Measurements from ENCODE around the gene KRT17.
"Not testable (repeated sequence)": the region's sequence is repeated elsewhere in the genome, so short reads cannot be mapped to it uniquely, and the experiment has no call there.

Gene KRT17

DNA sequence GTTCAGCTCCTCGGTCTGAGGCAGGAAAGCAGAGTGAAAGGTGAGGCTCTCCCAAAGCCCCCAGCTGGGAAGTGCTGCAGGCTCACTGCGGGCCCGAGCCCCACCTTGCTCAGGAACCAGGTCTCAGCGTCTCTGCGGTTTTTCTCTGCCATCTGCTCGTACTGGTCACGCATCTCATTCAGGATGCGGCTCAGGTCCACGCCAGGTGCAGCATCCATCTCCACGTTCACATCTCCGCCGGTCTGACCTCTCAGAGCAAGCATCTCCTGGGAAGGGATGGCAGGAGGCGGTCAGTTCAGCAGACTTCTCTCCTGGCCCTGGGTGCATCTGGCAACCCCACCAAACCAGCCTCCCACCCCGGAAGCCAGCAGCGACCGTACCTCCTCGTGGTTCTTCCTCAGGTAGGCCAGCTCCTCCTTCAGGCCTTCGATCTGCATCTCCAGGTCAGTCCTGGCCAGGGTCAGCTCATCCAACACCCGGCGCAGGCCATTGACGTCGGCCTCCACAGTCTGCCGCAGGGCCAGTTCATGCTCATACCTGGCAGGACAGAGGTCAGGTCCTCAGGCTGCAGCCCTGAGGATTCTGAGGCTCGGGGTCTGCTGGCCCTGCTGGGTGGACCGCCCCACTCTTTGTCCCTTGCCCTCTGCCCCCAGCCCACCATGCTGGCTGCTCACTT lies 13.3 kb downstream of the KRT17 start:
- H3K27ac ChIP-seq (ENCODE audit: insufficient read depth in 1 of 2, low read depth in 1 of 2, low read length in 2 of 2, poor library complexity in 1 of 2, severe bottlenecking in 2 of 2): no peak overlapping the region
- no peaks in the 10 kb centered on the region for H3K36me3 ChIP-seq (ENCODE audit: control insufficient read depth in 4 of 4, insufficient read depth in 4 of 4, low read length in 3 of 4)
- ChIA-PET CTCF (interaction anchor here (1.3 to 2.5 kb wide), 4 partner anchors 37 to 66 kb away, joined by 3 to 10 read pairs (median 8); no protein-coding TSS in a partner anchor), POLR2A (no interaction called here)
- peaks cover 0 to 6% (median 2%) of the 10 kb centered on the region in 5 experiments for H3K27me3 ChIP-seq (replicated peaks in 2 of 5; ENCODE audit: control insufficient read depth in 4 of 5, insufficient read depth in 5 of 5, low read length in 4 of 5)
- H3K4me3 ChIP-seq (ENCODE audit: control insufficient read depth in 1 of 7, extremely low read depth in 1 of 7, insufficient read depth in 4 of 7, low read depth in 2 of 7, low read length in 6 of 7): no peak overlapping the region
- DNase-seq: no peak
- H3K9me3 ChIP-seq (ENCODE audit: control extremely low read depth in 1 of 5, control insufficient read depth in 4 of 5, insufficient read depth in 2 of 5, low read depth in 1 of 5, low read length in 4 of 5): peaks cover 0 to 7% (median 6%) of the 10 kb centered on the region in 5 experiments
- no peaks in the 10 kb centered on the region for H3K4me1 ChIP-seq (ENCODE audit: control extremely low read depth in 1 of 4, control insufficient read depth in 4 of 4, insufficient read depth in 4 of 4, low read length in 3 of 4)
- 93% methylated on average over 20 of the region's 25 CpGs for WGBS (ENCODE audit: insufficient coverage)

DNA sequence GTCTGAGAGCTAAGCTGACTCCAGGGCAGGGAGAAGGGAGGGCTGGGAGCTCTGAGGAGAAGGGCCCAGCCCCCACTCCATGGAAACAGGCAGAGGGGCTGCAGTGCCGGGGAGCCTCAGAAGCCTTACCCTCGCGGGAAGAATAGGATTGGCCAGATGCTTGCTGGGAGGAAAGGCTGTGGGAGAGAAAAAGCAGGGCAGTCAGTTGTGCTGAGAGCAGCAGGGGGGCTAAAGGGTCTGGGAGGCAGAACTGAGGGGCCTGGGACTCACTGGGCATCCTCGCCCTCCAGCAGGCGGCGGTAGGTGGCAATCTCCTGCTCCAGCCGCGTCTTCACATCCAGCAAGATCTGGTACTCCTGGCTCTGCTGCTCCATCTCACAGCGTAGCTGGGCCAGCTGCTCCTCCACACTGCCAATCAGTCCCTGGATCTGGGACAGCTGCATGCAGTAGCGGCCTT lies 14.3 kb downstream of the KRT17 start:
- H3K27me3 ChIP-seq (replicated peaks in 2 of 5; ENCODE audit: control insufficient read depth in 4 of 5, insufficient read depth in 5 of 5, low read length in 4 of 5); H3K9me3 ChIP-seq (ENCODE audit: control extremely low read depth in 1 of 5, control insufficient read depth in 4 of 5, insufficient read depth in 2 of 5, low read depth in 1 of 5, low read length in 4 of 5); H3K4me3 ChIP-seq (ENCODE audit: control insufficient read depth in 1 of 7, extremely low read depth in 1 of 7, insufficient read depth in 4 of 7, low read depth in 2 of 7, low read length in 6 of 7); H3K27ac ChIP-seq (ENCODE audit: insufficient read depth in 1 of 2, low read depth in 1 of 2, low read length in 2 of 2, poor library complexity in 1 of 2, severe bottlenecking in 2 of 2); H3K36me3 ChIP-seq (ENCODE audit: control insufficient read depth in 4 of 4, insufficient read depth in 4 of 4, low read length in 3 of 4); POLR2A ChIA-PET; H3K4me1 ChIP-seq (ENCODE audit: control extremely low read depth in 1 of 4, control insufficient read depth in 4 of 4, insufficient read depth in 4 of 4, low read length in 3 of 4): not testable (repeated sequence)
- DNase-seq: peak in 2 of 3 donors; percentile 29 to 30
- WGBS (ENCODE audit: insufficient coverage): 32% methylated on average over 9 of the region's 10 CpGs
- CTCF ChIA-PET: interaction anchor here (0.9 to 2.5 kb wide), 8 partner anchors 9 to 65 kb away, joined by 3 to 10 read pairs (median 5); no protein-coding TSS in a partner anchor

DNA sequence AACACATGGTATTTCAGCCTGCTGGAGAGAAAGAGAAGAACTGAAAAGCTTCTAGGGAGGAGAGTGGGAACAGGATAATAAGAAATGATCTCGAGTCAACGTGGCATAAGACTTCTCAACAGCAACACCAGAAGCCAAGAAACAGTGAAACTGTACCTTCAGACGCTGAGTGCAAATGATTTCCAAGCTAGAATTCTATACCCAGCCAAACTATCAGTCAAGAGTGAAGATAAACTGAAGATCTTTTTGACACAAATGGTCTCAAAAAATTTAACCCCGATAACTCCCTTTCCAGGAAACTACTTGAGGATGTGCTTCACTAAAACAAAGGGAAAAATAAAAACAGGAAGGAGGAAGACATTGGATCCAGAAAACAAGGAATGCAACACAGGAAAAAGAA lies 17.4 kb downstream of the KRT17 start:
- H3K9me3 ChIP-seq (ENCODE audit: control extremely low read depth in 1 of 5, control insufficient read depth in 4 of 5, insufficient read depth in 2 of 5, low read depth in 1 of 5, low read length in 4 of 5); H3K4me1 ChIP-seq (ENCODE audit: control extremely low read depth in 1 of 4, control insufficient read depth in 4 of 4, insufficient read depth in 4 of 4, low read length in 3 of 4); POLR2A ChIA-PET; H3K4me3 ChIP-seq (ENCODE audit: control insufficient read depth in 1 of 7, extremely low read depth in 1 of 7, insufficient read depth in 4 of 7, low read depth in 2 of 7, low read length in 6 of 7); H3K27ac ChIP-seq (ENCODE audit: insufficient read depth in 1 of 2, low read depth in 1 of 2, low read length in 2 of 2, poor library complexity in 1 of 2, severe bottlenecking in 2 of 2); H3K36me3 ChIP-seq (ENCODE audit: control insufficient read depth in 4 of 4, insufficient read depth in 4 of 4, low read length in 3 of 4); H3K27me3 ChIP-seq (replicated peaks in 2 of 5; ENCODE audit: control insufficient read depth in 4 of 5, insufficient read depth in 5 of 5, low read length in 4 of 5): not testable (repeated sequence)
- CTCF ChIA-PET: interaction anchor here (1.7 kb wide), 1 partner anchor 29 kb away, joined by 3 read pairs; no protein-coding TSS in a partner anchor
- DNase-seq: peak in 2 of 3 donors; percentile 14 to 29
- WGBS (ENCODE audit: insufficient coverage): 73% methylated on average over 3 of the region's 4 CpGs

GRCh38 chr17:41602524-41602923 lies 21.9 kb downstream of the KRT17 start:
- Histone ChIP-seq H3K4me1 (ENCODE audit: control extremely low read depth in 1 of 4, control insufficient read depth in 4 of 4, insufficient read depth in 4 of 4, low read length in 3 of 4) (no peaks in the 10 kb centered on the region), H3K9me3 (ENCODE audit: control extremely low read depth in 1 of 5, control insufficient read depth in 4 of 5, insufficient read depth in 2 of 5, low read depth in 1 of 5, low read length in 4 of 5) (peaks cover 0 to 7% (median 6%) of the 10 kb centered on the region in 5 experiments), H3K27me3 (replicated peaks in 2 of 5; ENCODE audit: control insufficient read depth in 4 of 5, insufficient read depth in 5 of 5, low read length in 4 of 5) (no peaks in the 10 kb centered on the region), H3K27ac (ENCODE audit: insufficient read depth in 1 of 2, low read depth in 1 of 2, low read length in 2 of 2, poor library complexity in 1 of 2, severe bottlenecking in 2 of 2) (no peak overlapping the region), H3K4me3 (ENCODE audit: control insufficient read depth in 1 of 7, extremely low read depth in 1 of 7, insufficient read depth in 4 of 7, low read depth in 2 of 7, low read length in 6 of 7) (no peak overlapping the region), H3K36me3 (ENCODE audit: control insufficient read depth in 4 of 4, insufficient read depth in 4 of 4, low read length in 3 of 4) (no peaks in the 10 kb centered on the region)
- 80% methylated on average over 1 of the region's 2 CpGs for WGBS (ENCODE audit: insufficient coverage)
- POLR2A ChIA-PET: no interaction called here
- no peak for DNase-seq
- CTCF ChIA-PET: interaction anchor here (0.8 to 2.2 kb wide), 5 partner anchors 19 to 323 kb away, joined by 3 to 6 read pairs (median 3); no protein-coding TSS in a partner anchor

DNA sequence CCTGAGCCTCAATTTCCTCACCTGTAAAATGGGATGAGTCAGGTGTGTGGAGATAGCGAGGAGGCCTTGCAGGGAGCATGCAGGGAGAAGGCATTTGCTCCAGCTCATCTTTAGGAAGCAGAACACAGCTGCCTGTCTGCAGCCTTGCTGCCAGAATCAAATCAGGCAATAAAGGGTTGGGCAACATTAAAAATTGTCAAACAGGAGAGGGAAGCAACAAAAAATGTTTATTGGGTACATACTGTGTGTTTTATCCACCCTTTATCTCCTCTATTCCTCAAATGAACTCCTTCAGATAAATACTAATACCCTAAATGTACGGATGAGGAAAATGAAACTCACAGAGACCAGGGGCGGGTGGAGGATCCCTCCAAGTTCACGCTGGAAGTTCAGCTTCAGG lies 24.1 kb downstream of the KRT17 start:
- ChIA-PET CTCF (interaction anchor here (1.4 to 2.2 kb wide), 2 partner anchors 51 to 744 kb away, joined by 4 to 6 read pairs; no protein-coding TSS in a partner anchor), POLR2A (no interaction called here)
- no peak overlapping the region for H3K27ac ChIP-seq (ENCODE audit: insufficient read depth in 1 of 2, low read depth in 1 of 2, low read length in 2 of 2, poor library complexity in 1 of 2, severe bottlenecking in 2 of 2)
- 100% methylated on average over 1 of the region's 4 CpGs for WGBS (ENCODE audit: insufficient coverage)
- DNase-seq: no peak
- H3K4me3 ChIP-seq (ENCODE audit: control insufficient read depth in 1 of 7, extremely low read depth in 1 of 7, insufficient read depth in 4 of 7, low read depth in 2 of 7, low read length in 6 of 7): no peak overlapping the region
- H3K36me3 ChIP-seq (ENCODE audit: control insufficient read depth in 4 of 4, insufficient read depth in 4 of 4, low read length in 3 of 4): no peaks in the 10 kb centered on the region
- no peaks in the 10 kb centered on the region for H3K9me3 ChIP-seq (ENCODE audit: control extremely low read depth in 1 of 5, control insufficient read depth in 4 of 5, insufficient read depth in 2 of 5, low read depth in 1 of 5, low read length in 4 of 5)
- H3K4me1 ChIP-seq (ENCODE audit: control extremely low read depth in 1 of 4, control insufficient read depth in 4 of 4, insufficient read depth in 4 of 4, low read length in 3 of 4): no peaks in the 10 kb centered on the region
- H3K27me3 ChIP-seq (replicated peaks in 2 of 5; ENCODE audit: control insufficient read depth in 4 of 5, insufficient read depth in 5 of 5, low read length in 4 of 5): no peaks in the 10 kb centered on the region

GRCh38 chr17:41599680-41600079 lies 24.7 kb downstream of the KRT17 start:
- Histone ChIP-seq H3K9me3 (ENCODE audit: control extremely low read depth in 1 of 5, control insufficient read depth in 4 of 5, insufficient read depth in 2 of 5, low read depth in 1 of 5, low read length in 4 of 5) (no peaks in the 10 kb centered on the region), H3K4me3 (ENCODE audit: control insufficient read depth in 1 of 7, extremely low read depth in 1 of 7, insufficient read depth in 4 of 7, low read depth in 2 of 7, low read length in 6 of 7) (no peak overlapping the region), H3K27me3 (replicated peaks in 2 of 5; ENCODE audit: control insufficient read depth in 4 of 5, insufficient read depth in 5 of 5, low read length in 4 of 5) (peaks cover 0 to 3% (median 0%) of the 10 kb centered on the region in 5 experiments), H3K36me3 (ENCODE audit: control insufficient read depth in 4 of 4, insufficient read depth in 4 of 4, low read length in 3 of 4) (no peaks in the 10 kb centered on the region), H3K4me1 (ENCODE audit: control extremely low read depth in 1 of 4, control insufficient read depth in 4 of 4, insufficient read depth in 4 of 4, low read length in 3 of 4) (no peaks in the 10 kb centered on the region), H3K27ac (ENCODE audit: insufficient read depth in 1 of 2, low read depth in 1 of 2, low read length in 2 of 2, poor library complexity in 1 of 2, severe bottlenecking in 2 of 2) (no peak overlapping the region)
- WGBS (ENCODE audit: insufficient coverage): no CpG with 5 or more reads among the region's 1 CpG
- DNase-seq: no peak
- CTCF ChIA-PET: no interaction called here
- POLR2A ChIA-PET: no interaction called here

GRCh38 chr17:41595585-41595984 lies 28.8 kb downstream of the KRT17 start:
- POLR2A ChIA-PET: no interaction called here
- no peaks in the 10 kb centered on the region for H3K9me3 ChIP-seq (ENCODE audit: control extremely low read depth in 1 of 5, control insufficient read depth in 4 of 5, insufficient read depth in 2 of 5, low read depth in 1 of 5, low read length in 4 of 5)
- no peak overlapping the region for H3K4me3 ChIP-seq (ENCODE audit: control insufficient read depth in 1 of 7, extremely low read depth in 1 of 7, insufficient read depth in 4 of 7, low read depth in 2 of 7, low read length in 6 of 7)
- no peak overlapping the region for H3K27ac ChIP-seq (ENCODE audit: insufficient read depth in 1 of 2, low read depth in 1 of 2, low read length in 2 of 2, poor library complexity in 1 of 2, severe bottlenecking in 2 of 2)
- DNase-seq: no peak
- 87% methylated on average over 5 of the region's 8 CpGs for WGBS (ENCODE audit: insufficient coverage)
- H3K4me1 ChIP-seq (ENCODE audit: control extremely low read depth in 1 of 4, control insufficient read depth in 4 of 4, insufficient read depth in 4 of 4, low read length in 3 of 4): no peaks in the 10 kb centered on the region
- H3K27me3 ChIP-seq (replicated peaks in 2 of 5; ENCODE audit: control insufficient read depth in 4 of 5, insufficient read depth in 5 of 5, low read length in 4 of 5): peaks cover 0 to 3% (median 0%) of the 10 kb centered on the region in 5 experiments
- H3K36me3 ChIP-seq (ENCODE audit: control insufficient read depth in 4 of 4, insufficient read depth in 4 of 4, low read length in 3 of 4): no peaks in the 10 kb centered on the region
- CTCF ChIA-PET: interaction anchor here (1.4 kb wide), 1 partner anchor 30 kb away, joined by 3 read pairs; no protein-coding TSS in a partner anchor

All from common myeloid progenitor, CD34-positive (primary cell).